Measurements from ENCODE around the gene ALK.
A peak's percentile ranks its signal among the peaks of the same experiment; 100 is the strongest.

ALK gene

DNA sequence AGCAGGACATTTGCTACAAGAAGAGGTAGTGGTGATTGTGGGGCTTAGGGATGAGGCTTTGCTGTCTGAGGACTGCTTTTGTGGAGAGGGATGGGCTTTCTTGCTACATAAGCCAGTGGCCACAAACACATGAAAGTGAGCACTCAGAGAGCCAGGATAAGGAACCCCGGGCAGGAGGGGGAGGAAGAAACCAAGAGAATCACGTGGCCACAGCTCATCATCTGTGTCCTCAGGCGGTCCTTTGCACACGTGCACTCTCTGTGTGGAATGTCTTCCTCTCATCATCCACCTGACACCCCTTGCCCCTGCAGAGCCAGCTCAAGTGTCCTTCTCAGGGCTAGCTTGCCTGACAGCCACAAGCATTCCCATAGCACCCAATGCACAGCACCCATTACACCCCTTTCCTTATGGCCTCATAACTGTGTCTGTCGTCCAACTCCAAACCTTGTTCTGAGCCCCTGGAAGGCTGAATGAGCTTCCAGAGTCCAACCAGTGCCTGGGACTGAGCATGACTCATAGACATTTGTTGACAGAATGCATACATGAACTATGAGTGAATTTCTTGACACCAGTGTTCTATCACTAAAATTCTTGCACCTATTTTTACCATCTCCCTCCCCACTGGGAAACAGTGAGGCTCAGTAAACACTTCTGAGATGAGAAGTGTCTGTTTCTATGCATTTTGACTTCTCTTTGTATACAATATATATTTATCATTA, 398.3 kb downstream of the ALK start:
- Histone ChIP-seq H3K79me2 (ENCODE audit: low read length) (no peaks in the 10 kb centered on the region), H3K9ac (ENCODE audit: low read length) (no peak overlapping the region), H3K9me3 (replicated peaks; ENCODE audit: insufficient read depth, low read length) (no peaks in the 10 kb centered on the region), H2AFZ (ENCODE audit: low read length) (no peak overlapping the region), H3F3A (ENCODE audit: insufficient read depth, low read length) (no peaks in the 10 kb centered on the region), H3K4me1 (ENCODE audit: low read length) (no peaks in the 10 kb centered on the region), H3K27ac (ENCODE audit: low read length) (no peak overlapping the region), H3K9me2 (replicated peaks; ENCODE audit: insufficient read depth, low read length) (no peaks in the 10 kb centered on the region), H3K27me3 (replicated peaks; ENCODE audit: insufficient read depth, low read length) (no peaks in the 10 kb centered on the region), H3K36me3 (replicated peaks; ENCODE audit: insufficient read depth, low read length) (no peaks in the 10 kb centered on the region), H4K20me1 (ENCODE audit: insufficient read depth, low read length) (no peaks in the 10 kb centered on the region), H3K4me2 (ENCODE audit: low read depth, low read length) (peak overlapping the region; percentile 2; the same call in 1 of the 2 replicates), H3K4me3 (ENCODE audit: low read length) (no peak overlapping the region)
- TF ChIP-seq EZH2phosphoT487 (IDR thresholded peaks at IDR 0.05; ENCODE audit: low read length): no peak
- no peak for TF ChIP-seq EZH2 (optimal IDR thresholded peaks at IDR 0.05; ENCODE audit: low read depth, low read length)
- TF ChIP-seq, protein P1, sequence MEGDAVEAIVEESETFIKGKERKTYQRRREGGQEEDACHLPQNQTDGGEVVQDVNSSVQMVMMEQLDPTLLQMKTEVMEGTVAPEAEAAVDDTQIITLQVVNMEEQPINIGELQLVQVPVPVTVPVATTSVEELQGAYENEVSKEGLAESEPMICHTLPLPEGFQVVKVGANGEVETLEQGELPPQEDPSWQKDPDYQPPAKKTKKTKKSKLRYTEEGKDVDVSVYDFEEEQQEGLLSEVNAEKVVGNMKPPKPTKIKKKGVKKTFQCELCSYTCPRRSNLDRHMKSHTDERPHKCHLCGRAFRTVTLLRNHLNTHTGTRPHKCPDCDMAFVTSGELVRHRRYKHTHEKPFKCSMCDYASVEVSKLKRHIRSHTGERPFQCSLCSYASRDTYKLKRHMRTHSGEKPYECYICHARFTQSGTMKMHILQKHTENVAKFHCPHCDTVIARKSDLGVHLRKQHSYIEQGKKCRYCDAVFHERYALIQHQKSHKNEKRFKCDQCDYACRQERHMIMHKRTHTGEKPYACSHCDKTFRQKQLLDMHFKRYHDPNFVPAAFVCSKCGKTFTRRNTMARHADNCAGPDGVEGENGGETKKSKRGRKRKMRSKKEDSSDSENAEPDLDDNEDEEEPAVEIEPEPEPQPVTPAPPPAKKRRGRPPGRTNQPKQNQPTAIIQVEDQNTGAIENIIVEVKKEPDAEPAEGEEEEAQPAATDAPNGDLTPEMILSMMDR (IDR thresholded peaks at IDR 0.05; ENCODE audit: low read length): no peak
- DNase-seq: no peak

- no peaks in the 10 kb centered on the region for H3K4me1 ChIP-seq (ENCODE audit: low read length)
- no peaks in the 10 kb centered on the region for H4K20me1 ChIP-seq (ENCODE audit: insufficient read depth, low read length)
- no peak overlapping the region for H3K4me3 ChIP-seq (ENCODE audit: low read length)
- no peaks in the 10 kb centered on the region for H3F3A ChIP-seq (ENCODE audit: insufficient read depth, low read length)
- H3K9me2 ChIP-seq (replicated peaks; ENCODE audit: insufficient read depth, low read length): no peaks in the 10 kb centered on the region
- TF ChIP-seq, protein P1 (IDR thresholded peaks at IDR 0.05; ENCODE audit: low read length): no peak
- TF ChIP-seq EZH2phosphoT487 (IDR thresholded peaks at IDR 0.05; ENCODE audit: low read length) (no peak), EZH2 (optimal IDR thresholded peaks at IDR 0.05; ENCODE audit: low read depth, low read length) (no peak)
- no peaks in the 10 kb centered on the region for H3K36me3 ChIP-seq (replicated peaks; ENCODE audit: insufficient read depth, low read length)
- H3K9me3 ChIP-seq (replicated peaks; ENCODE audit: insufficient read depth, low read length): no peaks in the 10 kb centered on the region
- no peak overlapping the region for H2AFZ ChIP-seq (ENCODE audit: low read length)
- H3K27ac ChIP-seq (ENCODE audit: low read length): no peak overlapping the region
- no peaks in the 10 kb centered on the region for H3K79me2 ChIP-seq (ENCODE audit: low read length)
- no peak overlapping the region for H3K4me2 ChIP-seq (ENCODE audit: low read depth, low read length)
- no peak overlapping the region for H3K9ac ChIP-seq (ENCODE audit: low read length)
- H3K27me3 ChIP-seq (replicated peaks; ENCODE audit: insufficient read depth, low read length): no peaks in the 10 kb centered on the region
- DNase-seq: no peak
Measured at GRCh38 chr2:29520001-29520400, 401.4 kb downstream of the ALK start.

- Histone ChIP-seq H3K9ac (ENCODE audit: low read length) (no peak overlapping the region), H3K9me2 (replicated peaks; ENCODE audit: insufficient read depth, low read length) (no peaks in the 10 kb centered on the region), H3K4me1 (ENCODE audit: low read length) (no peaks in the 10 kb centered on the region), H2AFZ (ENCODE audit: low read length) (no peak overlapping the region), H3K4me2 (ENCODE audit: low read depth, low read length) (no peak overlapping the region), H3K27me3 (replicated peaks; ENCODE audit: insufficient read depth, low read length) (no peaks in the 10 kb centered on the region), H3K79me2 (ENCODE audit: low read length) (no peaks in the 10 kb centered on the region), H3F3A (ENCODE audit: insufficient read depth, low read length) (no peaks in the 10 kb centered on the region), H3K9me3 (replicated peaks; ENCODE audit: insufficient read depth, low read length) (no peaks in the 10 kb centered on the region), H3K36me3 (replicated peaks; ENCODE audit: insufficient read depth, low read length) (no peaks in the 10 kb centered on the region), H3K4me3 (ENCODE audit: low read length) (no peak overlapping the region), H3K27ac (ENCODE audit: low read length) (no peak overlapping the region), H4K20me1 (ENCODE audit: insufficient read depth, low read length) (no peaks in the 10 kb centered on the region)
- TF ChIP-seq, protein P1 (IDR thresholded peaks at IDR 0.05; ENCODE audit: low read length): no peak
- TF ChIP-seq EZH2 (optimal IDR thresholded peaks at IDR 0.05; ENCODE audit: low read depth, low read length): no peak
- TF ChIP-seq EZH2phosphoT487 (IDR thresholded peaks at IDR 0.05; ENCODE audit: low read length): no peak
- DNase-seq: no peak
Measured at GRCh38 chr2:29519338-29519925, 402.0 kb downstream of the ALK start.
